WERI-Rb-1 (cell line): ENCODE results near the gene SLC34A3.

Experiments
- DNase-seq: peaks from one replicate; pipeline ENCODE4 v3.0.0-alpha.2; 2020
- H3K27ac ChIP-seq: fragments of 250-450 bp; sonication (Bioruptor Pico); 2 replicates; pipeline ENCODE4 v1.5.1; 2020; ENCODE audit warnings: mild to moderate bottlenecking, moderate library complexity
- H3K27me3 ChIP-seq: fragments of 250-450 bp; sonication (Bioruptor Pico); 2 replicates; pipeline ENCODE4 v1.5.1; 2021; ENCODE audit warnings: mild to moderate bottlenecking, low read depth, moderate library complexity; ENCODE audit not compliant: insufficient read depth, severe bottlenecking
- H3K36me3 ChIP-seq: fragments of 250-450 bp; sonication (Bioruptor Pico); 2 replicates; pipeline ENCODE4 v1.5.1; 2020; ENCODE audit warnings: mild to moderate bottlenecking, moderate library complexity
- H3K4me3 ChIP-seq: 2 replicates; pipeline ENCODE4 v1.5.1; 2011; ENCODE audit warnings: low read depth, mild to moderate bottlenecking, control low read depth, low read length
- H3K9me3 ChIP-seq: fragments of 250-450 bp; sonication (Bioruptor Pico); 2 replicates; pipeline ENCODE4 v1.5.1; 2021; ENCODE audit warnings: mild to moderate bottlenecking, moderate library complexity; ENCODE audit not compliant: severe bottlenecking
- CTCF ChIP-seq: IDR thresholded peaks from 2 replicates; pipeline ENCODE4 v1.5.1; 2011; ENCODE audit warnings: low read depth, mild to moderate bottlenecking, control low read depth, inconsistent platforms, low read length

The SLC34A3 gene

GRCh38 chr9:137225699-137226331 lies 4.9 kb upstream of the SLC34A3 start:
- no peak for DNase-seq
- Histone ChIP-seq H3K27me3 (no peaks in the 10 kb centered on the region), H3K4me3 (no peak overlapping the region), H3K9me3 (no peaks in the 10 kb centered on the region), H3K27ac (no peak overlapping the region), H3K36me3 (no peaks in the 10 kb centered on the region)
- TF ChIP-seq CTCF, result no peak

GRCh38 chr9:137226338-137227053 lies 4.2 kb upstream of the SLC34A3 start:
- H3K27ac ChIP-seq, result no peak overlapping the region
- no peaks in the 10 kb centered on the region for H3K36me3 ChIP-seq
- no peaks in the 10 kb centered on the region for H3K27me3 ChIP-seq
- H3K9me3 ChIP-seq, result no peaks in the 10 kb centered on the region
- no peak for TF ChIP-seq CTCF
- DNase-seq, result no peak
- H3K4me3 ChIP-seq, result no peak overlapping the region

- TF ChIP-seq CTCF, result peak; percentile 82
- DNase-seq, result peak; percentile 72
- Histone ChIP-seq H3K4me3 (no peak within 1 kb of the TSS), H3K27ac (no peak within 1 kb of the TSS), H3K9me3 (no peaks in the 10 kb centered on the region), H3K36me3 (no peaks in the 10 kb centered on the region), H3K27me3 (no peaks in the 10 kb centered on the region)
Observed at GRCh38 chr9:137227054-137227852, 3.4 kb upstream of the SLC34A3 start, which contains the start of gene RNF224. RNF224 (plus strand) TSS chr9:137227502; CDS start chr9:137228336, 834 bp downstream.

GRCh38 chr9:137227853-137228505 lies 2.7 kb upstream of the SLC34A3 start:
- Histone ChIP-seq H3K4me3 (no peak overlapping the region), H3K27me3 (no peaks in the 10 kb centered on the region), H3K27ac (no peak overlapping the region), H3K9me3 (no peaks in the 10 kb centered on the region), H3K36me3 (no peaks in the 10 kb centered on the region)
- DNase-seq, result no peak
- no peak for TF ChIP-seq CTCF

- TF ChIP-seq CTCF, result no peak
- no peak for DNase-seq
- Histone ChIP-seq H3K27ac (no peak overlapping the region), H3K9me3 (no peaks in the 10 kb centered on the region), H3K36me3 (no peaks in the 10 kb centered on the region), H3K27me3 (no peaks in the 10 kb centered on the region), H3K4me3 (no peak overlapping the region)
Observed at GRCh38 chr9:137228506-137228967, 2.2 kb upstream of the SLC34A3 start.
